Glutamatergic neuron (in vitro differentiated cells): ENCODE measurements around the gene CAMSAP2. TPM values are rescaled to one million over a fixed set of nuclear protein-coding genes. Genes with fewer than 3 reads are reported as not detected.

Source experiments
- DNase-seq: peaks from one replicate; pipeline ENCODE4 v3.0.0; 2022
- H3K27ac Mint-ChIP-seq: one replicate; pipeline ENCODE4 v1.8.0; 2020; ENCODE audit warnings: mild to moderate bottlenecking, mixed read lengths, inconsistent platforms; ENCODE audit not compliant: unreplicated experiment
- H3K27me3 Mint-ChIP-seq: one replicate; pipeline ENCODE4 v1.8.0; 2020; ENCODE audit warnings: mild to moderate bottlenecking, moderate library complexity, mixed read lengths, inconsistent platforms; ENCODE audit not compliant: unreplicated experiment
- H3K36me3 Mint-ChIP-seq: one replicate; pipeline ENCODE4 v1.8.0; 2020; ENCODE audit warnings: mild to moderate bottlenecking, mixed read lengths, inconsistent platforms; ENCODE audit not compliant: unreplicated experiment
- H3K4me1 Mint-ChIP-seq: one replicate; pipeline ENCODE4 v1.8.0; 2020; ENCODE audit warnings: mild to moderate bottlenecking, low read depth, mixed read lengths, inconsistent platforms; ENCODE audit not compliant: unreplicated experiment
- H3K4me3 Mint-ChIP-seq: one replicate; pipeline ENCODE4 v1.8.0; 2020; ENCODE audit warnings: mild to moderate bottlenecking, mixed read lengths, inconsistent platforms; ENCODE audit not compliant: unreplicated experiment
- H3K9me3 Mint-ChIP-seq: one replicate; pipeline ENCODE4 v1.8.0; 2020; ENCODE audit warnings: mild to moderate bottlenecking, moderate library complexity, mixed read lengths, inconsistent platforms; ENCODE audit not compliant: unreplicated experiment
- CTCF ChIP-seq: fragments of 200-600 bp; sonication (generic); IDR thresholded peaks from one replicate; pipeline ENCODE4 v1.5.0; 2021; ENCODE audit not compliant: partially characterized antibody, unreplicated experiment
- total RNA-seq: library from RNA; stranded (reverse); fragmentation: NEBNext Ultra II Directional; extraction: Animal tissue kit (Norgen Biotek cat#: 25700); gene quantifications from one replicate; pipeline ENCODE4 v1.2.1, GENCODE V29; 2021; ENCODE audit not compliant: unreplicated experiment

Gene CAMSAP2
- total RNA-seq, 1 donor from 2014 or later, result 51.1 TPM

- Mint-ChIP-seq H3K36me3 (no peaks in the 10 kb centered on the region), H3K4me3 (no peak overlapping the region), H3K27me3 (peaks cover 2% of the 10 kb centered on the region), H3K4me1 (no peaks in the 10 kb centered on the region), H3K9me3 (no peaks in the 10 kb centered on the region), H3K27ac (no peak overlapping the region)
- no peak for TF ChIP-seq CTCF
- DNase-seq, result no peak
Observed at GRCh38 chr1:200727257-200727656, 11.4 kb upstream of the CAMSAP2 start.

DNA sequence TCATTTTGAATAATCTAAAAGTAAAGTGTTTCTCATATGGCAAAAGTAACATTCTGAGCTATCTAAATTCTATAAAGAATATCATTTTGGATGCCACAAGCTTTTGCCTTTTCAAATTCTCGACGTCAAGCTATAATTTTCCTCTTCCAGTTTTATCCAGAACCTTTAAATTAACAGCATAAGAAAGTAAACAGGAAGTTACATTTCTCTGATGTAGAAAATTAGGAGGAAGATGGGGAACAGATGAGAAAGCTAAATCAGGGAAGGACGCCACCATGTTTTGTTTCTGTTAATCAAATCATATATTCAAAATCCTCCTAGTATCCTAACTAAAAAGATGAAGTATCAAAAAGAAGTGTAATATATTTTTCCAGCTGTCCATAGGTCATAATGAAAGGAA is 8.8 kb upstream of the CAMSAP2 start:
- Mint-ChIP-seq H3K36me3 (no peaks in the 10 kb centered on the region), H3K9me3 (no peaks in the 10 kb centered on the region), H3K4me3 (no peak overlapping the region), H3K4me1 (no peaks in the 10 kb centered on the region), H3K27me3 (peaks cover 1% of the 10 kb centered on the region), H3K27ac (no peak overlapping the region)
- no peak for TF ChIP-seq CTCF
- DNase-seq, result no peak

DNA sequence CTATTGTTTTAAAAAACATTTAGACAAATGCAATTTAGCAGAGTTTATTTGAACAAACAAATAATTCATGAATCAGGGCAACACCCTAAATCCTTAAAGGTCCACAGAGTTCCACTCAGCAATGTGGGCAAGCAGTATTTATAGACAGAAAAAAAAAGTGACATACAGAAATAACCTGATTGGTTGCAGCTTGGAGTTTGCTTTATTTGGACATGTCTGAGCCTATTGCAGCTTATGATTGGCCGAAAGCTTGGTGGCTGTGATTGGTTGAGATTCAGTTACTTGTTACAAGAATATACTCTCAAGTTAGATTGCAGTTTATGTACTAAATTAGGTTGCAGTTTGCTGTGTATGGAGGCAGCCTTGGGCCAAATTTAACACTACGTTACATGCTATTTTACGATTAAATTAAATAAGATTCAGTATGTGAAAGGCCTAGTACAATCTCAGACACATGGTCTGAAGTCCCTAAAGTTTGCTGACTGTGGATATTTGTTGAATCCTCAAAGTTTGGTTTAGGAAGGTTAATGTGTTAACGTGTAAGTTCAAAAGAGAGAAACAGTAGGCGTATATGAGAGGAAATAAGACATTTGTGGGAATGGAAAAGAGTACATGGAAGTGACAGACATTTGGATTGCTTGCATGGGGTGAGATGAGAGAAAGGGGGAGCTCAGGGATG is 6.9 kb upstream of the CAMSAP2 start:
- Mint-ChIP-seq H3K27ac (no peak overlapping the region), H3K9me3 (no peaks in the 10 kb centered on the region)

GRCh38 chr1:200732438-200732837 is 6.3 kb upstream of the CAMSAP2 start:
- H3K36me3 Mint-ChIP-seq, result no peaks in the 10 kb centered on the region
- DNase-seq, result no peak
- H3K4me3 Mint-ChIP-seq, result no peak overlapping the region
- no peak for TF ChIP-seq CTCF
- no peak overlapping the region for H3K27ac Mint-ChIP-seq
- no peaks in the 10 kb centered on the region for H3K4me1 Mint-ChIP-seq
- H3K27me3 Mint-ChIP-seq, result no peaks in the 10 kb centered on the region
- H3K9me3 Mint-ChIP-seq, result no peaks in the 10 kb centered on the region

More for the DNA sequence above, 6.9 kb upstream of the CAMSAP2 start:
- no peak for TF ChIP-seq CTCF
- DNase-seq, result no peak
- Mint-ChIP-seq H3K27me3 (no peaks in the 10 kb centered on the region), H3K36me3 (no peaks in the 10 kb centered on the region), H3K4me1 (no peaks in the 10 kb centered on the region), H3K4me3 (no peak overlapping the region)

DNA sequence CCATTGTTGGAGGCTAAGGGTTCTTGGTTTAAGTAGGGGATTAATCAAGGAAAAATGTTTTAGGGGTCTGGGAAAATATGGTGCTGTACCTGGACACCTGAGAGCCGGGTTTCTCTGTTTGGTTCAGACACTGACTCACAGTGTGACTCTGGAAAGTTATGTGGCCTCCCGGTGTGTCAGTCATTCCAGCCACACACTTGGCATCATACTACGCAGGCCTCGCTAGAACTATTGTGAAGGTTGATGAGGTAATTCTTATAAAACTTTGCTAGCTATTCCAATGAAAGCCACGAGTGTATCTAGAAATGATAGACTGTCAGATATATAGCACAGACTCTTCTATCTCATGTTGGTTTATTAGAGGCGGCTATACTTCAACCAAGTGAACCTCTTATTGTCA is 4.8 kb upstream of the CAMSAP2 start:
- TF ChIP-seq CTCF, result no peak
- Mint-ChIP-seq H3K4me1 (peaks cover 8% of the 10 kb centered on the region), H3K4me3 (no peak overlapping the region), H3K36me3 (no peaks in the 10 kb centered on the region), H3K27ac (no peak overlapping the region), H3K9me3 (peaks cover 10% of the 10 kb centered on the region), H3K27me3 (peaks cover 7% of the 10 kb centered on the region)
- DNase-seq, result no peak
